Middle frontal gyrus (tissue), 1 donor: ENCODE results near the gene GAPVD1.
"Not testable (repeated sequence)": the region's sequence is repeated elsewhere in the genome, so short reads cannot be mapped to it uniquely, and the experiment has no call there.

Experiments used
- DNase-seq: peaks from one replicate; pipeline ENCODE4 v3.0.0-alpha.2; 2015; ENCODE audit warnings: low spot score; ENCODE audit errors: extremely low spot score

The GAPVD1 gene

GRCh38 chr9:125297917-125298316 is 36.3 kb downstream of the GAPVD1 start:
- no peak for DNase-seq

GRCh38 chr9:125302241-125302640 is 40.6 kb downstream of the GAPVD1 start:
- no peak for DNase-seq

DNA sequence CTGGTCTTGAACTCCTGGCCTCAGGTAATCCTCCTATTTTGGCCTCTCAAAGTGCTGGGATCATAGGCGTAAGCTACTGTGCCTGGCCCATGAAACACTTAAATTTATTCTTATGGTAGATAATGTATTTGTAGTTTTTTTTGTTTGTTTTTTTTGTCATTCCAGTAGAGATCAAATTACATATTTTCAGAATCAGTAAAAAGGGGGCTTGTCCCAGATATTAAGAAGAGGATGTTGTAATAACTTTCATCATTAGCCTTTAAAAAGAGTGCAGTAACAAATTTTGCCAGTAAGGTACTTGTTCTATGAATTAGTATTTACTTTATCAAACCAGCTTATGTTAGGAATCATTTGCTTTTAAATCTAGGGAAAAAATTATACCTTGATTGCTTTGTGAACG is 42.6 kb downstream of the GAPVD1 start:
- DNase-seq, result no peak

DNA sequence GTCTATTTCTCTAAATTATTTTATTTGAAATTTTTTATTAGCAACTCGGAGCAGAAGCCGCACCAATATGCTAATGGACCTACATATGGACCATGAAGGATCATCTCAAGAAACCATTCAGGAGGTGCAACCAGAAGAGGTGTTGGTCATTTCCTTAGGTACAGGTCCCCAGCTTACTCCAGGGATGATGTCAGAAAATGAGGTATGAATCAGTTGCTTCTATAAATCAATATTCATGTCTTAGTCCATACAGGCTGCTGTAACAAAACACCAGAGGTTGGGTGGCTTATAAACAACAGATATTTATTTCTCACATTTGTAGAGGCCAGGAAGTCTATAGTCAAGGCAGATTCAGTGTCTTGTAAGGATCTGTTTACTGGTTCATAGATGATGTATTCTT is 50.8 kb downstream of the GAPVD1 start:
- DNase-seq, result no peak

DNA sequence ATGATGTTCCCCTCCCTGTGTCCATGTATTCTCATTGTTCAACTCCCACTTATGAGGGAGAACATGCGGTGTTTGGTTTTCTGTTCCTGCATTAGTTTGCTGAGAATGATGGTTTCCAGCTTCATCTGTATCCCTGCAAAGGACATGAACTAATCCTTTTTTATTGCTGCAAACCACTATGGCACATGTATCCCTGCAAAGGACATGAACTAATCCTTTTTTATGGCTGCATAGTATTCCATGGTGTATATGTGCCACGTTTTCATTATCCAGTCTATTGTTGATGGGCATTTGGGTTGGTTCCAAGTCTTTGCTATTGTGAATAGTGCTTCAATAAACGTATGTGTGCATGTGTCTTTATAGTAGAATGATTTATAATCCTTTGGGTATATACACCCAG is 54.7 kb downstream of the GAPVD1 start:
- not testable (repeated sequence) for DNase-seq

DNA sequence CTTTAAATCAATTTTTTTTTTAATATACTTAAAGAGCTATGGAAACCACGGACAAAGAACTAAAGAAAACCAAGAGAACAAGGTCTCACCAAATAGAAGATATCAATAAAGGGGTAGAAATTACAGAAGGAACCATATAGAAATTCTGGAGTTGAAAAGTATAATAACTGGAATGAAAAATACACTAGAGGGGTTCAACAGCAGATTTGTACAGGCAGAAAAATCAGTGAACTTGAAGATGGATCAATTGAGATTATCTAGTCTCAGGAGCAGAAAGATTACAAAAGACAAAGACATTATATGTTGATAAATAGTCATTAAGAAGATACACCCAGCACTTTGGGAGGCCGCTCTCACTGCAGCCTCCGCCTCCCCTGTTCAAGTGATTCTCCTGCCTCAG is 56.1 kb downstream of the GAPVD1 start:
- DNase-seq, result no peak

- DNase-seq, result no peak
Observed at GRCh38 chr9:125321496-125321895, 59.9 kb downstream of the GAPVD1 start.

- DNase-seq, result no peak
Observed at GRCh38 chr9:125323615-125324014, 62.0 kb downstream of the GAPVD1 start.

- DNase-seq, result no peak
Observed at GRCh38 chr9:125325826-125326225, 64.2 kb downstream of the GAPVD1 start.

DNA sequence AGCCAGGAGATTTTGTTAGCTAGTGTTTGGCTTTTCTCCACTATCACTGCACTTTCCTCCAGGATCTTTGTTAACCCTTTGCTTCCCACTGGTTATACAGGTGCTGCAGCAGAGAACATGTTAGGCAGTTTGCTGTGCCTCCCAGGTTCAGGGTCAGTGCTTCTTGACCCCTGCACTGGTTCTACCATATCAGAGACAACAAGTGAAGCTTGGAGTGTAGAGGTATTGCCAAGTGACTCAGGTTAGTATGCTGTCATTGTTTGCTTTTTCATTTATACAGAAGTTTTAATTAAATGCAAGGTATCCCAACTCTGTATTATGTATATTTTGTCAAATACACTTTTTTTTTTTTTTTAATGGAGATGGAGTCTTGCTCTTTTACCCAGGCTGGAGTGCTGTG is 68.4 kb downstream of the GAPVD1 start:
- DNase-seq, result no peak

GRCh38 chr9:125330587-125330986 is 69.0 kb downstream of the GAPVD1 start:
- no peak for DNase-seq

GRCh38 chr9:125332527-125332926 is 70.9 kb downstream of the GAPVD1 start:
- no peak for DNase-seq

- DNase-seq, result no peak
Observed at GRCh38 chr9:125337236-125337635, 75.6 kb downstream of the GAPVD1 start.

- DNase-seq, result no peak
Observed at GRCh38 chr9:125338929-125339328, 77.3 kb downstream of the GAPVD1 start.

- no peak for DNase-seq
Observed at GRCh38 chr9:125341566-125341965, 79.9 kb downstream of the GAPVD1 start.

GRCh38 chr9:125343518-125344275 is 82.1 kb downstream of the GAPVD1 start:
- DNase-seq, result no peak

- no peak for DNase-seq
Observed at GRCh38 chr9:125346080-125346732, 84.6 kb downstream of the GAPVD1 start.

DNA sequence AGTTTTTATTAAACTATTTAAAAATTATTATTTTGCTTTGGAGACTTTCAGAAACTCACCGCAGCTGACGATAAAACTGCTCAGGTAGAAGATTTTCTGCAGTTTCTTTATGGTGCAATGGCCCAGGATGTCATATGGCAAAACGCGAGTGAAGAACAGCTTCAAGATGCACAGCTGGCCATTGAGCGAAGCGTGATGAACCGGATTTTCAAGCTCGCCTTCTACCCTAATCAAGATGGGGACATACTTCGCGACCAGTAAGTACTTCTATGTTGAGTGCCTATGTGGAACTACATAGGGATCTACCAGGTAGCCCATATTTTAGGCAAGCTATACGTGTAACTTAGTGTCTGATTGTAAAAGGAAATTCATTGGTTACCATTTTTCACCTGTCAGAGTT is 94.0 kb downstream of the GAPVD1 start:
- no peak for DNase-seq

DNA sequence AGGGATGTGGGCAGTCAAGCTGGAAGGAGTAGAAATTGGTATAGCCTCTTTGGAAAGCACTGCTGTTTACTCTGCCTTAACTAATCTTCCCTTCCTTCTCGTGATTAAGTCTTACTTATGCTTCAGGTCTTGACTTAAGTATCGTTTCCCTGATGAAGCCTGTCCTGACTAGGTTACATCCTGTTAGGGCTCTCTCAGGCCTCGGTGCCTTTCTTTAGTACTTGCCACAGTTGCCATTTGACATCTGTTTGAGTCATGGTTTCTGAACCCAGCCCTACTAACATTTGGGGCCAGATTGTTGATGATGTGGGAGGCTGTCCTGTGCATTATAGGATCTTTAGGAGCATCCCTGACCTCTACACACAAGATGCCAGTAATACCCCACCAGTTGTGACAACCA is 94.4 kb downstream of the GAPVD1 start:
- no peak for DNase-seq

DNA sequence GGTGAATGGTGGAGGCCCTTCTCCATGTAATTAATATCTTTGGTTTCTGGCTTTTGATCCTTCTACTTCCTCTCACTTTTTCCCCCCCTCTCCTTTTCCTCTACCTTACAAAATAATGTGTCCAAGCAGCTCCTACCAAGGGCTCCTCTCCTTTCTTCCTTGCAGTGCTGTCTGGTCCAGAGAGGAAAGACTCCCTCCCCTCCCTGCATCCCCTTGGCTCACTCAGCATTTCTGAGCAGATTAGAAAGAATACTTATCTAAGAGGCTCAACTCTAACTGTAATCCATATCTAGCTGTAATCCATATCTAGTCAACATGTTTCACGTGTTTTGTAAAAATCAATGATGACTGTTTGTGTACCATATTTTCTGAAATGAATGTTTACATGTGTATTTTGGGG is 97.4 kb downstream of the GAPVD1 start:
- DNase-seq, result no peak

DNA sequence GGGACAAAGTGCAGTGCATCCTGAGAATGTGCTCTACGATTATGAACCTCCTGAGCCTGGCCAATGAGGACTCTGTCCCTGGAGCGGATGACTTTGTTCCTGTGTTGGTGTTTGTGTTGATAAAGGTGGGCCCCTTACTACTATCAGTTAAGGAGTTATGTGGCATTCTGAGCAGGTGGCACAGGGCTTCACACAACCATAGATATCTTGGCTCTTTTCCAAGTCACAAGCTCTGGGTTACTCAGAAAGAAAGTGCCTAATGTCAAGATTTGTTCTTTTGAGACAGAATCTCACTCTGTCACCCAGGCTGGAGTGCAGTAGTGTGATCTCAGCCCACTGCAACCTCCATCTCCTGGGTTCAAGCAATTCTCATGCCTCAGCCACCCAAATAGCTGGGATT is 99.0 kb downstream of the GAPVD1 start:
- DNase-seq, result no peak

GRCh38 chr9:125361837-125362531 is 100.4 kb downstream of the GAPVD1 start:
- DNase-seq, result no peak

DNA sequence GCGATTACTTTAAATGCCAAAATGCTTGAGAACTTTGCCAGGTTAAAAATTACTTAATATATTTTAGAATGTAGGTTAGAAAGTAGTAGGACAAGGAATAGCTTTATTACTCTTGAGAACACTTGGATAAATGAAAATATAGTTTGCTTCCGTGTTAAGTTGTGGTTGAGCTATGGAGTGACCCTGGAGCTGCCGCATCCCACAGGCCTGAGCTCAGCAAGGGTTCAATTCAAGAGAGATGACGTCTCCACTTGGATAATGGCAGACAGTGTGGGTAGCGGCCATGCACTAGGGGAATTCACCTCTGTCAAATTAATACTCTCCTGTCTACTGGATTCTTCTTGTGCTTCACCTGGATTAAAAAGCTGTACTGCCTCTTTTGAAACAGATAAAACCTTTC is 105.0 kb downstream of the GAPVD1 start:
- no peak for DNase-seq
